H1 (cell line): ENCODE data around the gene CELF2. TPM values are rescaled to one million over a fixed set of nuclear protein-coding genes. Genes with fewer than 3 reads are reported as not detected.

Experiments
- CTBP2 ChIP-seq: IDR thresholded peaks from 2 replicates; pipeline ENCODE4 v1.7.0; 2011; ENCODE audit warnings: borderline replicate concordance, mild to moderate bottlenecking, moderate library complexity, mixed read lengths, low read length; ENCODE audit not compliant: insufficient read depth, insufficient read length
- MAX ChIP-seq: IDR thresholded peaks from 2 replicates; pipeline ENCODE4 v1.6.1; 2012; ENCODE audit warnings: inconsistent platforms
- polyA plus RNA-seq, 7 experiments: library from polyadenylated mRNA; depleted of rRNA in 3 of 7; stranded (reverse) in 5 of 7; unstranded in 2 of 7; fragments of >200 nt in 5 of 7; fragments of 200-250 nt in 2 of 7; gene quantifications; 1 replicate in 5 of 7; 2 replicates in 1 of 7; 4 replicates in 1 of 7; pipeline versions ENCODE4 v1.2.1 to v1.2.3, GENCODE V29; 2011 to 2013; ENCODE audit warnings: missing spikeins in 2 of 7, mixed read lengths in 2 of 7
- total RNA-seq: library from RNA; stranded (reverse); fragmentation: NEBNext Ultra II Directional; extraction: Animal tissue kit (Norgen Biotek cat#: 25700); gene quantifications from 2 replicates; pipeline ENCODE4 v1.2.1, GENCODE V29; 2021
- TF ChIP-seq, protein P1 (sequence below): fragments of 300-600 bp; sonication (generic); IDR thresholded peaks from 2 replicates; pipeline ENCODE4 v1.7.1; 2012; ENCODE audit warnings: low read length, moderate library complexity, mild to moderate bottlenecking, inconsistent platforms; ENCODE audit not compliant: insufficient replicate concordance
- TF ChIP-seq, protein P2 (sequence below): IDR thresholded peaks from 2 replicates; pipeline ENCODE4 v1.6.1; 2011; ENCODE audit warnings: low read length, improper control_type of control experiment

CELF2 gene
- total and polyA plus RNA-seq, 2 of the 8 experiments (the other 6 are each of a cell fraction or from before 2014, with no cell fraction given), result 18.3 to 22.7 TPM

- TF ChIP-seq, protein P1, sequence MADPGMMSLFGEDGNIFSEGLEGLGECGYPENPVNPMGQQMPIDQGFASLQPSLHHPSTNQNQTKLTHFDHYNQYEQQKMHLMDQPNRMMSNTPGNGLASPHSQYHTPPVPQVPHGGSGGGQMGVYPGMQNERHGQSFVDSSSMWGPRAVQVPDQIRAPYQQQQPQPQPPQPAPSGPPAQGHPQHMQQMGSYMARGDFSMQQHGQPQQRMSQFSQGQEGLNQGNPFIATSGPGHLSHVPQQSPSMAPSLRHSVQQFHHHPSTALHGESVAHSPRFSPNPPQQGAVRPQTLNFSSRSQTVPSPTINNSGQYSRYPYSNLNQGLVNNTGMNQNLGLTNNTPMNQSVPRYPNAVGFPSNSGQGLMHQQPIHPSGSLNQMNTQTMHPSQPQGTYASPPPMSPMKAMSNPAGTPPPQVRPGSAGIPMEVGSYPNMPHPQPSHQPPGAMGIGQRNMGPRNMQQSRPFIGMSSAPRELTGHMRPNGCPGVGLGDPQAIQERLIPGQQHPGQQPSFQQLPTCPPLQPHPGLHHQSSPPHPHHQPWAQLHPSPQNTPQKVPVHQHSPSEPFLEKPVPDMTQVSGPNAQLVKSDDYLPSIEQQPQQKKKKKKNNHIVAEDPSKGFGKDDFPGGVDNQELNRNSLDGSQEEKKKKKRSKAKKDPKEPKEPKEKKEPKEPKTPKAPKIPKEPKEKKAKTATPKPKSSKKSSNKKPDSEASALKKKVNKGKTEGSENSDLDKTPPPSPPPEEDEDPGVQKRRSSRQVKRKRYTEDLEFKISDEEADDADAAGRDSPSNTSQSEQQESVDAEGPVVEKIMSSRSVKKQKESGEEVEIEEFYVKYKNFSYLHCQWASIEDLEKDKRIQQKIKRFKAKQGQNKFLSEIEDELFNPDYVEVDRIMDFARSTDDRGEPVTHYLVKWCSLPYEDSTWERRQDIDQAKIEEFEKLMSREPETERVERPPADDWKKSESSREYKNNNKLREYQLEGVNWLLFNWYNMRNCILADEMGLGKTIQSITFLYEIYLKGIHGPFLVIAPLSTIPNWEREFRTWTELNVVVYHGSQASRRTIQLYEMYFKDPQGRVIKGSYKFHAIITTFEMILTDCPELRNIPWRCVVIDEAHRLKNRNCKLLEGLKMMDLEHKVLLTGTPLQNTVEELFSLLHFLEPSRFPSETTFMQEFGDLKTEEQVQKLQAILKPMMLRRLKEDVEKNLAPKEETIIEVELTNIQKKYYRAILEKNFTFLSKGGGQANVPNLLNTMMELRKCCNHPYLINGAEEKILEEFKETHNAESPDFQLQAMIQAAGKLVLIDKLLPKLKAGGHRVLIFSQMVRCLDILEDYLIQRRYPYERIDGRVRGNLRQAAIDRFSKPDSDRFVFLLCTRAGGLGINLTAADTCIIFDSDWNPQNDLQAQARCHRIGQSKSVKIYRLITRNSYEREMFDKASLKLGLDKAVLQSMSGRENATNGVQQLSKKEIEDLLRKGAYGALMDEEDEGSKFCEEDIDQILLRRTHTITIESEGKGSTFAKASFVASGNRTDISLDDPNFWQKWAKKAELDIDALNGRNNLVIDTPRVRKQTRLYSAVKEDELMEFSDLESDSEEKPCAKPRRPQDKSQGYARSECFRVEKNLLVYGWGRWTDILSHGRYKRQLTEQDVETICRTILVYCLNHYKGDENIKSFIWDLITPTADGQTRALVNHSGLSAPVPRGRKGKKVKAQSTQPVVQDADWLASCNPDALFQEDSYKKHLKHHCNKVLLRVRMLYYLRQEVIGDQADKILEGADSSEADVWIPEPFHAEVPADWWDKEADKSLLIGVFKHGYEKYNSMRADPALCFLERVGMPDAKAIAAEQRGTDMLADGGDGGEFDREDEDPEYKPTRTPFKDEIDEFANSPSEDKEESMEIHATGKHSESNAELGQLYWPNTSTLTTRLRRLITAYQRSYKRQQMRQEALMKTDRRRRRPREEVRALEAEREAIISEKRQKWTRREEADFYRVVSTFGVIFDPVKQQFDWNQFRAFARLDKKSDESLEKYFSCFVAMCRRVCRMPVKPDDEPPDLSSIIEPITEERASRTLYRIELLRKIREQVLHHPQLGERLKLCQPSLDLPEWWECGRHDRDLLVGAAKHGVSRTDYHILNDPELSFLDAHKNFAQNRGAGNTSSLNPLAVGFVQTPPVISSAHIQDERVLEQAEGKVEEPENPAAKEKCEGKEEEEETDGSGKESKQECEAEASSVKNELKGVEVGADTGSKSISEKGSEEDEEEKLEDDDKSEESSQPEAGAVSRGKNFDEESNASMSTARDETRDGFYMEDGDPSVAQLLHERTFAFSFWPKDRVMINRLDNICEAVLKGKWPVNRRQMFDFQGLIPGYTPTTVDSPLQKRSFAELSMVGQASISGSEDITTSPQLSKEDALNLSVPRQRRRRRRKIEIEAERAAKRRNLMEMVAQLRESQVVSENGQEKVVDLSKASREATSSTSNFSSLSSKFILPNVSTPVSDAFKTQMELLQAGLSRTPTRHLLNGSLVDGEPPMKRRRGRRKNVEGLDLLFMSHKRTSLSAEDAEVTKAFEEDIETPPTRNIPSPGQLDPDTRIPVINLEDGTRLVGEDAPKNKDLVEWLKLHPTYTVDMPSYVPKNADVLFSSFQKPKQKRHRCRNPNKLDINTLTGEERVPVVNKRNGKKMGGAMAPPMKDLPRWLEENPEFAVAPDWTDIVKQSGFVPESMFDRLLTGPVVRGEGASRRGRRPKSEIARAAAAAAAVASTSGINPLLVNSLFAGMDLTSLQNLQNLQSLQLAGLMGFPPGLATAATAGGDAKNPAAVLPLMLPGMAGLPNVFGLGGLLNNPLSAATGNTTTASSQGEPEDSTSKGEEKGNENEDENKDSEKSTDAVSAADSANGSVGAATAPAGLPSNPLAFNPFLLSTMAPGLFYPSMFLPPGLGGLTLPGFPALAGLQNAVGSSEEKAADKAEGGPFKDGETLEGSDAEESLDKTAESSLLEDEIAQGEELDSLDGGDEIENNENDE, result no peak
- TF ChIP-seq, protein P2, sequence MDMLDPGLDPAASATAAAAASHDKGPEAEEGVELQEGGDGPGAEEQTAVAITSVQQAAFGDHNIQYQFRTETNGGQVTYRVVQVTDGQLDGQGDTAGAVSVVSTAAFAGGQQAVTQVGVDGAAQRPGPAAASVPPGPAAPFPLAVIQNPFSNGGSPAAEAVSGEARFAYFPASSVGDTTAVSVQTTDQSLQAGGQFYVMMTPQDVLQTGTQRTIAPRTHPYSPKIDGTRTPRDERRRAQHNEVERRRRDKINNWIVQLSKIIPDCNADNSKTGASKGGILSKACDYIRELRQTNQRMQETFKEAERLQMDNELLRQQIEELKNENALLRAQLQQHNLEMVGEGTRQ, result no peak
- TF ChIP-seq CTBP2 (no peak), MAX (no peak)
Observed at GRCh38 chr10:11057018-11057417, 39.3 kb downstream of the CELF2 start (continued).
